HL-60/S4 treated with retinoic acid at 250 ng/mL for 4 days and 3 days (cell line): Measurements from ENCODE around the gene TNS1.

Experiments
- in situ Hi-C: fragments of 300-500 bp; cut with MboI; formaldehyde crosslinking; loops from 2 replicates; pipeline ENCODE4 v1.7.0; 2022; ENCODE audit warnings: low sequenced_read_pairs

TNS1 gene

GRCh38 chr2:218002143-218002844 is 501 bp downstream of the TNS1 start:
- in situ Hi-C loops, result no loop called here

- in situ Hi-C loops, result no loop called here
These were observed 1.2 kb downstream of the TNS1 start for GRCh38 chr2:218001629-218002028.

- in situ Hi-C loops, result no loop called here
These were observed 2.7 kb downstream of the TNS1 start for GRCh38 chr2:218000136-218000535.

- in situ Hi-C loops, result loop anchor here (10.0 kb wide), 1 partner anchor 205 kb away; no protein-coding TSS in a partner anchor
These were observed 3.2 kb downstream of the TNS1 start for GRCh38 chr2:217999595-217999959.

- in situ Hi-C loops, result loop anchor here (10.0 kb wide), 1 partner anchor 204 kb away; no protein-coding TSS in a partner anchor
These were observed 3.7 kb downstream of the TNS1 start for GRCh38 chr2:217998926-217999594.

GRCh38 chr2:217997510-217997909 is 5.3 kb downstream of the TNS1 start:
- in situ Hi-C loops, result loop anchor here (10.0 kb wide), 1 partner anchor 203 kb away; no protein-coding TSS in a partner anchor

GRCh38 chr2:217996361-217996760 is 6.4 kb downstream of the TNS1 start:
- in situ Hi-C loops, result loop anchor here (10.0 kb wide), 1 partner anchor 202 kb away; no protein-coding TSS in a partner anchor

GRCh38 chr2:217995731-217996231 is 7.0 kb downstream of the TNS1 start:
- in situ Hi-C loops, result loop anchor here (10.0 kb wide), 1 partner anchor 201 kb away; no protein-coding TSS in a partner anchor

GRCh38 chr2:217994776-217995274 is 8.0 kb downstream of the TNS1 start:
- in situ Hi-C loops, result loop anchor here (10.0 kb wide), 1 partner anchor 200 kb away; no protein-coding TSS in a partner anchor

GRCh38 chr2:217993817-217994463 is 8.9 kb downstream of the TNS1 start:
- in situ Hi-C loops, result loop anchor here (10.0 kb wide), 1 partner anchor 199 kb away; no protein-coding TSS in a partner anchor

- in situ Hi-C loops, result loop anchor here (10.0 kb wide), 1 partner anchor 198 kb away; no protein-coding TSS in a partner anchor
These were observed 9.7 kb downstream of the TNS1 start for GRCh38 chr2:217993138-217993537.

GRCh38 chr2:217992061-217992460 is 10.7 kb downstream of the TNS1 start:
- in situ Hi-C loops, result loop anchor here (10.0 kb wide), 1 partner anchor 197 kb away; no protein-coding TSS in a partner anchor

- in situ Hi-C loops, result loop anchor here (10.0 kb wide), 1 partner anchor 196 kb away; no protein-coding TSS in a partner anchor
These were observed 11.9 kb downstream of the TNS1 start for GRCh38 chr2:217990791-217991465.

GRCh38 chr2:217990389-217990788 is 12.4 kb downstream of the TNS1 start:
- in situ Hi-C loops, result loop anchor here (10.0 kb wide), 1 partner anchor 196 kb away; no protein-coding TSS in a partner anchor

- in situ Hi-C loops, result no loop called here
These were observed 13.4 kb downstream of the TNS1 start for GRCh38 chr2:217989221-217989948.

- in situ Hi-C loops, result no loop called here
These were observed 14.0 kb downstream of the TNS1 start for GRCh38 chr2:217988840-217989204.

- in situ Hi-C loops, result no loop called here
These were observed 14.6 kb downstream of the TNS1 start for GRCh38 chr2:217988014-217988839.

- in situ Hi-C loops, result no loop called here
These were observed 15.4 kb downstream of the TNS1 start for GRCh38 chr2:217987391-217987790.
